H1 (cell line): ENCODE results near the gene MAN1A2. TPM values are rescaled to one million over a fixed set of nuclear protein-coding genes. Genes with fewer than 3 reads are reported as not detected.

ENCODE experiments used
- CTCF ChIA-PET: fragments of 300-600 bp; sonication (Branson Sonifier 250); formaldehyde crosslinking; loops from one replicate; lab custom pipeline; 2021; ENCODE audit not compliant: partially characterized antibody; lab: Charles Lee
- POLR2A ChIA-PET: fragments of 300-600 bp; sonication (Branson Sonifier 250); formaldehyde crosslinking; loops from one replicate; lab custom pipeline; 2021; ENCODE audit warnings: inconsistent platforms; ENCODE audit not compliant: partially characterized antibody; lab: Charles Lee
- DNase-seq, 2 experiments: peaks; one replicate each; pipeline versions ENCODE4 v3.0.0 to v3.0.0-alpha.2; 2010 to 2022; ENCODE audit warnings: low spot score in 2 of 2, low read depth in 1 of 2, mixed read lengths in 1 of 2
- FAIRE-seq: peaks from 2 replicates; lab custom pipeline; 2011; peaks lifted over from hg19 to GRCh38; lab: Jason Lieb, UNC
- H2AFZ ChIP-seq: 2 replicates; pipeline ENCODE4 v1.8.1; 2012; ENCODE audit warnings: low read length, inconsistent platforms
- H2AK5ac ChIP-seq: 2 replicates; pipeline ENCODE4 v1.6.1; 2013; ENCODE audit warnings: low read depth, low read length
- H2BK120ac ChIP-seq: replicated peaks from 2 replicates; pipeline ENCODE3; 2013; ENCODE audit warnings: low read depth, low read length, inconsistent platforms
- H2BK12ac ChIP-seq: 2 replicates; pipeline ENCODE4 v1.6.1; 2013; ENCODE audit warnings: low read depth, low read length
- H2BK15ac ChIP-seq: 2 replicates; pipeline ENCODE4 v1.6.1; 2013; ENCODE audit warnings: low read length
- H2BK20ac ChIP-seq: 2 replicates; pipeline ENCODE4 v1.6.1; 2013; ENCODE audit warnings: low read length
- H2BK5ac ChIP-seq: 2 replicates; pipeline ENCODE4 v1.6.1; 2013; ENCODE audit warnings: low read depth, low read length
- H3K14ac ChIP-seq: 2 replicates; pipeline ENCODE4 v1.6.1; 2013; ENCODE audit warnings: inconsistent platforms; ENCODE audit not compliant: insufficient read length
- H3K18ac ChIP-seq: 2 replicates; pipeline ENCODE4 v1.6.1; 2013; ENCODE audit warnings: low read length; ENCODE audit errors: extremely low read depth
- H3K23ac ChIP-seq: 2 replicates; pipeline ENCODE4 v1.6.1; 2013; ENCODE audit warnings: inconsistent platforms; ENCODE audit not compliant: insufficient read length
- H3K23me2 ChIP-seq: 2 replicates; pipeline ENCODE4 v1.6.1; 2013; ENCODE audit warnings: low read depth, low read length
- H3K27ac ChIP-seq: 2 replicates; pipeline ENCODE4 v1.6.1; 2011; ENCODE audit warnings: low read depth, low read length, inconsistent platforms
- H3K27me3 ChIP-seq, 4 experiments: replicated peaks in 1 of 4; 1 replicate in 1 of 4; 2 replicates in 3 of 4; pipeline versions ENCODE4 v1.6.1 to v1.8.1; 2011 to 2013; ENCODE audit warnings: low read length in 3 of 4, mild to moderate bottlenecking in 3 of 4, inconsistent platforms in 2 of 4, mixed read lengths in 2 of 4, moderate library complexity in 1 of 4; ENCODE audit not compliant: control insufficient read depth in 3 of 4, insufficient read depth in 3 of 4; ENCODE audit errors: extremely low read depth in 1 of 4
- H3K36me3 ChIP-seq, 4 experiments: 2 replicates each; pipeline versions ENCODE4 v1.6.1 to v1.8.1; 2011 to 2013; ENCODE audit warnings: mild to moderate bottlenecking in 4 of 4, low read length in 3 of 4, moderate library complexity in 2 of 4, control low read depth in 1 of 4, inconsistent platforms in 1 of 4; ENCODE audit not compliant: insufficient read depth in 4 of 4, control insufficient read depth in 2 of 4
- H3K4ac ChIP-seq: replicated peaks from 2 replicates; pipeline ENCODE3; 2013; ENCODE audit warnings: low read length, low read depth, mixed read lengths, inconsistent platforms; ENCODE audit not compliant: insufficient read length
- H3K4me1 ChIP-seq, 4 experiments: replicated peaks in 1 of 4; 1 replicate in 1 of 4; 2 replicates in 3 of 4; pipeline versions ENCODE4 v1.6.1 to v1.8.1; 2011 to 2013; ENCODE audit warnings: low read length in 3 of 4, inconsistent platforms in 2 of 4, mixed read lengths in 1 of 4; ENCODE audit not compliant: insufficient read depth in 4 of 4, control insufficient read depth in 3 of 4
- H3K4me2 ChIP-seq, 2 experiments: 2 replicates each; pipeline versions ENCODE4 v1.6.1 to v1.8.1; 2011 to 2013; ENCODE audit warnings: low read depth in 2 of 2, low read length in 2 of 2, control low read depth in 1 of 2, inconsistent platforms in 1 of 2, mild to moderate bottlenecking in 1 of 2; ENCODE audit not compliant: insufficient read depth in 1 of 2
- H3K4me3 ChIP-seq, 4 experiments: fragments of 200-600, 300-600 bp in 1 of 4; sonication (generic), shearing (Covaris generic), sonication (Bioruptor Twin) in 1 of 4; 2 replicates each; pipeline versions ENCODE4 v1.5.1 to v1.8.1; 2011 to 2016; ENCODE audit warnings: low read length in 4 of 4, low read depth in 3 of 4, control low read depth in 2 of 4, inconsistent platforms in 2 of 4, mild to moderate bottlenecking in 2 of 4, mixed read lengths in 1 of 4, moderate library complexity in 1 of 4; ENCODE audit not compliant: insufficient read depth in 2 of 4; ENCODE audit errors: extremely low read depth in 1 of 4
- H3K56ac ChIP-seq: replicated peaks from 2 replicates; pipeline ENCODE3; 2013; ENCODE audit warnings: low read depth, mild to moderate bottlenecking, mixed read lengths, low read length, inconsistent platforms; ENCODE audit not compliant: insufficient read length
- H3K79me1 ChIP-seq: 2 replicates; pipeline ENCODE4 v1.6.1; 2013; ENCODE audit warnings: low read depth, low read length, control low read depth
- H3K79me2 ChIP-seq, 2 experiments: 2 replicates each; pipeline versions ENCODE4 v1.6.1 to v1.8.1; 2012 to 2013; ENCODE audit warnings: low read length in 2 of 2, mild to moderate bottlenecking in 2 of 2, inconsistent platforms in 1 of 2; ENCODE audit not compliant: insufficient read depth in 2 of 2, control insufficient read depth in 1 of 2
- H3K9ac ChIP-seq, 4 experiments: replicated peaks in 1 of 4; 1 replicate in 1 of 4; 2 replicates in 3 of 4; pipeline versions ENCODE4 v1.6.1 to v1.8.1; 2011 to 2013; ENCODE audit warnings: low read depth in 3 of 4, low read length in 3 of 4, control low read depth in 2 of 4, mild to moderate bottlenecking in 2 of 4, moderate library complexity in 2 of 4, inconsistent platforms in 1 of 4; ENCODE audit errors: extremely low read depth in 1 of 4
- H3K9me3 ChIP-seq, 2 experiments: 2 replicates each; pipeline versions ENCODE4 v1.6.1 to v1.8.1; 2012 to 2013; ENCODE audit warnings: mild to moderate bottlenecking in 2 of 2, moderate library complexity in 2 of 2, control low read depth in 1 of 2, inconsistent platforms in 1 of 2, low read depth in 1 of 2, low read length in 1 of 2, mixed read lengths in 1 of 2; ENCODE audit not compliant: insufficient read depth in 2 of 2
- H4K20me1 ChIP-seq, 2 experiments: replicated peaks in 1 of 2; 2 replicates each; pipeline versions ENCODE3 to v1.8.1; 2011 to 2013; ENCODE audit warnings: inconsistent platforms in 2 of 2, low read length in 2 of 2, mild to moderate bottlenecking in 1 of 2; ENCODE audit not compliant: insufficient read depth in 2 of 2, control insufficient read depth in 1 of 2
- H4K5ac ChIP-seq: 2 replicates; pipeline ENCODE4 v1.6.1; 2013; ENCODE audit warnings: low read length, low read depth, mixed read lengths, inconsistent platforms; ENCODE audit not compliant: insufficient read length
- H4K8ac ChIP-seq: 2 replicates; pipeline ENCODE4 v1.8.0; 2013; ENCODE audit warnings: mild to moderate bottlenecking, moderate library complexity, low read length, inconsistent platforms; ENCODE audit not compliant: insufficient read depth; ENCODE audit errors: extremely low read depth
- H4K91ac ChIP-seq: replicated peaks from 2 replicates; pipeline ENCODE3; 2013; ENCODE audit warnings: low read length, mixed read lengths, inconsistent platforms; ENCODE audit not compliant: insufficient read length
- BACH1 ChIP-seq: IDR thresholded peaks from 2 replicates; pipeline ENCODE4 v1.6.1; 2012; ENCODE audit warnings: low read length, improper control_type of control experiment
- CTBP2 ChIP-seq: IDR thresholded peaks from 2 replicates; pipeline ENCODE4 v1.7.0; 2011; ENCODE audit warnings: borderline replicate concordance, mild to moderate bottlenecking, moderate library complexity, mixed read lengths, low read length; ENCODE audit not compliant: insufficient read depth, insufficient read length
- FOSL1 ChIP-seq: IDR thresholded peaks from 2 replicates; pipeline ENCODE4 v1.6.1; 2011; ENCODE audit warnings: mild to moderate bottlenecking, low read depth, low read length, moderate library complexity; ENCODE audit not compliant: insufficient read depth
- HDAC6 ChIP-seq: IDR thresholded peaks from one replicate; pipeline ENCODE4 v1.7.1; 2012; ENCODE audit warnings: low read depth, mild to moderate bottlenecking, inconsistent platforms, low read length, moderate library complexity
- JUND ChIP-seq: IDR thresholded peaks from 2 replicates; pipeline ENCODE4 v1.6.1; 2011; ENCODE audit warnings: mild to moderate bottlenecking, improper control_type of control experiment, low read length
- PHF8 ChIP-seq: fragments of 200-600 bp; sonication (generic); conservative IDR thresholded peaks from 2 replicates; pipeline ENCODE4 v1.7.1; 2012; ENCODE audit warnings: low read depth, mild to moderate bottlenecking, inconsistent platforms, low read length, moderate library complexity
- RFX5 ChIP-seq: IDR thresholded peaks from 2 replicates; pipeline ENCODE4 v1.6.1; 2011; ENCODE audit warnings: low read depth, low read length, improper control_type of control experiment, borderline replicate concordance
- TAF1 ChIP-seq: IDR thresholded peaks from 2 replicates; pipeline ENCODE4 v1.6.1; 2011; ENCODE audit warnings: mild to moderate bottlenecking, low read depth, low read length
- TBP ChIP-seq: IDR thresholded peaks from 2 replicates; pipeline ENCODE4 v1.6.1; 2011; ENCODE audit warnings: low read depth, low read length, improper control_type of control experiment
- TCF12 ChIP-seq: IDR thresholded peaks from 2 replicates; pipeline ENCODE4 v1.6.1; 2011; ENCODE audit warnings: low read depth, mild to moderate bottlenecking, low read length
- WGBS, 2 experiments: shearing (Covaris generic) in 1 of 2; methylation state at CpG; one replicate each; pipeline versions ENCODE4 v1.1.6 to v1.1.7; 2013 to 2015; ENCODE audit warnings: low lambda C conversion rate in 2 of 2, mixed read lengths in 2 of 2, inconsistent platforms in 1 of 2, low coverage in 1 of 2, missing lambda C conversion rate in 1 of 2; ENCODE audit not compliant: insufficient replicate concordance in 2 of 2, insufficient coverage in 1 of 2, insufficient read length in 1 of 2; ENCODE audit errors: extremely low coverage in 1 of 2, missing lambda C conversion rate in 1 of 2; 5-methylcytosine and 5-hydroxymethylcytosine counted together
- polyA plus RNA-seq, 7 experiments: library from polyadenylated mRNA; depleted of rRNA in 3 of 7; stranded (reverse) in 5 of 7; unstranded in 2 of 7; fragments of >200 nt in 5 of 7; fragments of 200-250 nt in 2 of 7; gene quantifications; 1 replicate in 5 of 7; 2 replicates in 1 of 7; 4 replicates in 1 of 7; pipeline versions ENCODE4 v1.2.1 to v1.2.3, GENCODE V29; 2011 to 2013; ENCODE audit warnings: missing spikeins in 2 of 7, mixed read lengths in 2 of 7
- total RNA-seq: library from RNA; stranded (reverse); fragmentation: NEBNext Ultra II Directional; extraction: Animal tissue kit (Norgen Biotek cat#: 25700); gene quantifications from 2 replicates; pipeline ENCODE4 v1.2.1, GENCODE V29; 2021
- TF ChIP-seq, protein P1 (sequence below): IDR thresholded peaks from 2 replicates; pipeline ENCODE4 v1.6.1; 2012; ENCODE audit warnings: inconsistent platforms
- TF ChIP-seq, protein P2 (sequence below): IDR thresholded peaks from 2 replicates; pipeline ENCODE4 v1.6.1; 2011; ENCODE audit warnings: low read length, improper control_type of control experiment

Gene MAN1A2
- total and polyA plus RNA-seq, 2 of the 8 experiments (the other 6 are each of a cell fraction or from before 2014, with no cell fraction given), result 5.5 to 18.8 TPM

GRCh38 chr1:117372863-117373412, 5.7 kb downstream of the MAN1A2 start:
- H2AFZ ChIP-seq, result no peak overlapping the region
- no peaks in the 10 kb centered on the region for H3K36me3 ChIP-seq
- H2BK20ac ChIP-seq, result no peak overlapping the region
- H3K23ac ChIP-seq, result no peak overlapping the region
- no peak overlapping the region for H2BK15ac ChIP-seq
- H3K27me3 ChIP-seq, result no peaks in the 10 kb centered on the region; a peak in 1 of 7 replicates
- H4K20me1 ChIP-seq, result peaks cover 0 to 4% of the 10 kb centered on the region in 2 experiments
- no peak overlapping the region for H4K91ac ChIP-seq
- no peaks in the 10 kb centered on the region for H3K79me1 ChIP-seq
- H4K5ac ChIP-seq, result no peak overlapping the region
- ChIA-PET POLR2A (interaction anchor here (0.5 to 0.7 kb wide), 2 partner anchors 310 to 496 kb away, joined by 3 read pairs; no protein-coding TSS in a partner anchor), CTCF (no interaction called here)
- H3K27ac ChIP-seq, result no peak overlapping the region
- no peak overlapping the region for H3K14ac ChIP-seq
- no peaks in the 10 kb centered on the region; a peak in 1 of 4 replicates for H3K9me3 ChIP-seq
- H3K79me2 ChIP-seq, result peaks cover 5 to 82% of the 10 kb centered on the region in 2 experiments; a peak in 3 of 4 replicates
- WGBS, 2 experiments, result 95% methylated on average over 5 of the region's 5 CpGs; no CpG with 5 or more reads in 1 of the 2 experiments
- no peak overlapping the region for H3K9ac ChIP-seq
- no peak overlapping the region for H4K8ac ChIP-seq
- H3K4me3 ChIP-seq, result no peak overlapping the region
- no peak overlapping the region for H2AK5ac ChIP-seq
- no peak overlapping the region for H3K18ac ChIP-seq
- FAIRE-seq (no peak), DNase-seq (no peak)
- H2BK120ac ChIP-seq, result no peak overlapping the region
- H3K4ac ChIP-seq, result no peak overlapping the region
- H2BK12ac ChIP-seq, result no peak overlapping the region
- H3K4me2 ChIP-seq, result no peak overlapping the region
- peaks cover under 1% of the 10 kb centered on the region; the same call in 1 of the 2 replicates for H3K23me2 ChIP-seq
- H3K4me1 ChIP-seq, result peaks cover 0 to 2% (median 0%) of the 10 kb centered on the region in 4 experiments; a peak in 1 of 7 replicates
- no peak overlapping the region for H3K56ac ChIP-seq
- H2BK5ac ChIP-seq, result no peak overlapping the region
- TF ChIP-seq, protein P1, sequence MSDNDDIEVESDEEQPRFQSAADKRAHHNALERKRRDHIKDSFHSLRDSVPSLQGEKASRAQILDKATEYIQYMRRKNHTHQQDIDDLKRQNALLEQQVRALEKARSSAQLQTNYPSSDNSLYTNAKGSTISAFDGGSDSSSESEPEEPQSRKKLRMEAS, result no peak
- no peak for TF ChIP-seq FOSL1
- TF ChIP-seq TAF1, result no peak
- TF ChIP-seq PHF8, result no peak
- TF ChIP-seq JUND, result no peak
- no peak for TF ChIP-seq RFX5
- TF ChIP-seq CTBP2, result no peak
- no peak for TF ChIP-seq TCF12
- no peak for TF ChIP-seq HDAC6
- no peak for TF ChIP-seq TBP
- TF ChIP-seq, protein P2, sequence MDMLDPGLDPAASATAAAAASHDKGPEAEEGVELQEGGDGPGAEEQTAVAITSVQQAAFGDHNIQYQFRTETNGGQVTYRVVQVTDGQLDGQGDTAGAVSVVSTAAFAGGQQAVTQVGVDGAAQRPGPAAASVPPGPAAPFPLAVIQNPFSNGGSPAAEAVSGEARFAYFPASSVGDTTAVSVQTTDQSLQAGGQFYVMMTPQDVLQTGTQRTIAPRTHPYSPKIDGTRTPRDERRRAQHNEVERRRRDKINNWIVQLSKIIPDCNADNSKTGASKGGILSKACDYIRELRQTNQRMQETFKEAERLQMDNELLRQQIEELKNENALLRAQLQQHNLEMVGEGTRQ, result no peak
- TF ChIP-seq BACH1, result no peak
